ENCODE results near the gene ACKR4. TPM values are rescaled to one million over a fixed set of nuclear protein-coding genes. Genes with fewer than 3 reads are reported as not detected.
A peak's percentile ranks its signal among the peaks of the same experiment; 100 is the strongest.

Gene ACKR4
- total and polyA plus RNA-seq, 2 donors (not counting 3 experiments of a cell fraction or from before 2014, with no cell fraction given), result 3.2 to 14.3 TPM

GRCh38 chr3:132622148-132622547 lies 25.1 kb downstream of the ACKR4 start:
- FAIRE-seq (peak; percentile 68), DNase-seq (ENCODE audit: low read depth, low spot score) (peak; percentile 73)
- BruUV-seq (replicated peaks), result no TSS peak
- intact Hi-C loops (cut with micrococcal nuclease), result loop anchor here (1.0 kb wide), 2 partner anchors 8 to 28 kb away; no protein-coding TSS in a partner anchor
- TF ChIP-seq POLR2AphosphoS5 (IDR thresholded peaks at IDR 0.05; ENCODE audit: insufficient read depth, low read depth, low read length) (peak; percentile 18), JUN (IDR thresholded peaks at IDR 0.05; ENCODE audit: borderline replicate concordance, insufficient read depth, insufficient read length, low read depth) (peak; percentile 13), GATA2 (IDR thresholded peaks at IDR 0.05; ENCODE audit: insufficient read depth, insufficient read length, low read depth, low read length) (no peak), MAX (IDR thresholded peaks at IDR 0.05; ENCODE audit: insufficient read depth, insufficient read length) (no peak)
- H4K20me1 ChIP-seq (replicated peaks; ENCODE audit: control insufficient read depth, extremely low read depth, insufficient read depth, low read length), result no peaks in the 10 kb centered on the region
- H3K36me3 ChIP-seq (ENCODE audit: control insufficient read depth in 2 of 2, extremely low read depth in 1 of 2, insufficient read depth in 2 of 2, low read length in 2 of 2), result peaks cover 0 to 2% of the 10 kb centered on the region in 2 experiments
- POLR2A ChIA-PET, result no interaction called here
- dilution Hi-C loops (cut with MboI; ENCODE audit: extremely low pct_ligation_motif_present, low sequenced_read_pairs), result no loop called here
- peaks cover 33% of the 10 kb centered on the region for H3K4me1 ChIP-seq (ENCODE audit: control insufficient read depth, extremely low read depth, insufficient read depth, low read length)
- no peaks in the 10 kb centered on the region for H3K9me3 ChIP-seq (replicated peaks; ENCODE audit: control insufficient read depth, insufficient read depth, low read length)
- no peak overlapping the region for H2AFZ ChIP-seq (ENCODE audit: low read depth, low read length)
- H3K9me1 ChIP-seq (replicated peaks; ENCODE audit: control insufficient read depth, extremely low read depth, insufficient read depth, low read length), result no peaks in the 10 kb centered on the region
- H3K9ac ChIP-seq (replicated peaks; ENCODE audit: extremely low read depth, insufficient read depth, low read length), result no peak overlapping the region
- H3K4me2 ChIP-seq (ENCODE audit: insufficient read depth, low read length), result peak overlapping the region; percentile 94
- no peak overlapping the region for H3K4me3 ChIP-seq (replicated peaks in 1 of 3; ENCODE audit: insufficient read depth in 1 of 3, low read depth in 1 of 3, low read length in 3 of 3)
- peak overlapping the region; percentile 85 for H3K27ac ChIP-seq (ENCODE audit: insufficient read depth, low read depth, low read length)
- H3K79me2 ChIP-seq (ENCODE audit: control insufficient read depth, insufficient read depth, low read length), result no peaks in the 10 kb centered on the region
- CTCF ChIA-PET, result no interaction called here
- H3K27me3 ChIP-seq (ENCODE audit: control insufficient read depth in 2 of 2, insufficient read depth in 2 of 2, low read length in 2 of 2), result no peaks in the 10 kb centered on the region

DNA sequence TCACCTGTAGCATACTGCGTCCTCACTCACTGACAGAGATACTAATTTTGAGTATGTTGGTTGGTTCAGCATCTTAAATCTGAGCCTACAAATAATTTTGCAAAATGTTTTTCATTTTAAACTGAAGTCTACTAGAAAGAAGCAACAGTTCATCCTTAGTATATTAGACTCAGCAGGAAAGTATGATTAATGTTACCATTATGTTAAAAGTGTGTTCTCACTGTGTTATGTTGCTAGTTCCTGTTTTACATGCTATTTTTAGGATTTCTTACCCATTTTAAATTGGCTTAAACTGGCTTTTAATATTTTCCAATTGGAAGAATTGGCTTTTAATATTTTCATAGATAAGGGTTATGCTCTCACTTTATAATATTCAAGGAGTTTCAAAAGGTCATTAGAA lies 25.7 kb downstream of the ACKR4 start:
- no peak overlapping the region for H2AFZ ChIP-seq (ENCODE audit: low read depth, low read length)
- no peaks in the 10 kb centered on the region for H3K9me3 ChIP-seq (replicated peaks; ENCODE audit: control insufficient read depth, insufficient read depth, low read length)
- intact Hi-C loops (cut with micrococcal nuclease) (loop anchor here (1.0 kb wide), 2 partner anchors 8 to 28 kb away; no protein-coding TSS in a partner anchor), dilution Hi-C loops (cut with MboI; ENCODE audit: extremely low pct_ligation_motif_present, low sequenced_read_pairs) (no loop called here)
- peaks cover 33% of the 10 kb centered on the region for H3K4me1 ChIP-seq (ENCODE audit: control insufficient read depth, extremely low read depth, insufficient read depth, low read length)
- peaks cover 0 to 2% of the 10 kb centered on the region in 2 experiments for H3K36me3 ChIP-seq (ENCODE audit: control insufficient read depth in 2 of 2, extremely low read depth in 1 of 2, insufficient read depth in 2 of 2, low read length in 2 of 2)
- peak overlapping the region in 1 of 3 experiments; percentile 36 for H3K4me3 ChIP-seq (replicated peaks in 1 of 3; ENCODE audit: insufficient read depth in 1 of 3, low read depth in 1 of 3, low read length in 3 of 3)
- H3K79me2 ChIP-seq (ENCODE audit: control insufficient read depth, insufficient read depth, low read length), result no peaks in the 10 kb centered on the region
- POLR2A ChIA-PET, result no interaction called here
- peak; percentile 56 for DNase-seq (ENCODE audit: low read depth, low spot score)
- H3K27me3 ChIP-seq (ENCODE audit: control insufficient read depth in 2 of 2, insufficient read depth in 2 of 2, low read length in 2 of 2), result no peaks in the 10 kb centered on the region
- TF ChIP-seq FOS (IDR thresholded peaks at IDR 0.05; ENCODE audit: borderline replicate concordance, insufficient read depth, low read length), result no peak
- TF ChIP-seq JUN (IDR thresholded peaks at IDR 0.05; ENCODE audit: borderline replicate concordance, insufficient read depth, insufficient read length, low read depth), result peak; percentile 26
- no peak for TF ChIP-seq POLR2A (IDR thresholded peaks at IDR 0.05; ENCODE audit: low read depth, low read length)
- TF ChIP-seq EZH2 (IDR thresholded peaks at IDR 0.05; ENCODE audit: borderline replicate concordance, low read depth, low read length, severe bottlenecking), result no peak
- no peak for FAIRE-seq
- H4K20me1 ChIP-seq (replicated peaks; ENCODE audit: control insufficient read depth, extremely low read depth, insufficient read depth, low read length), result no peaks in the 10 kb centered on the region
- peak overlapping the region; percentile 61 for H3K9ac ChIP-seq (replicated peaks; ENCODE audit: extremely low read depth, insufficient read depth, low read length)
- no peaks in the 10 kb centered on the region for H3K9me1 ChIP-seq (replicated peaks; ENCODE audit: control insufficient read depth, extremely low read depth, insufficient read depth, low read length)
- BruUV-seq (replicated peaks), result TSS peak; percentile 49
- H3K27ac ChIP-seq (ENCODE audit: insufficient read depth, low read depth, low read length), result peak overlapping the region; percentile 85
- CTCF ChIA-PET, result interaction anchor here (1.0 to 1.6 kb wide), 9 partner anchors 13 to 87 kb away, joined by 3 to 9 read pairs (median 5); partner anchors contain the start of gene ACKR4
- H3K4me2 ChIP-seq (ENCODE audit: insufficient read depth, low read length), result peak overlapping the region; percentile 94
